Hippocampal formation (tissue), 2 donors: ENCODE measurements around the gene SLC18A2.

ENCODE experiments used
- DNase-seq, 2 donors: peaks; one replicate each; lab custom pipeline; 2025; lab: John Stamatoyannopoulos, UW

SLC18A2 gene

DNA sequence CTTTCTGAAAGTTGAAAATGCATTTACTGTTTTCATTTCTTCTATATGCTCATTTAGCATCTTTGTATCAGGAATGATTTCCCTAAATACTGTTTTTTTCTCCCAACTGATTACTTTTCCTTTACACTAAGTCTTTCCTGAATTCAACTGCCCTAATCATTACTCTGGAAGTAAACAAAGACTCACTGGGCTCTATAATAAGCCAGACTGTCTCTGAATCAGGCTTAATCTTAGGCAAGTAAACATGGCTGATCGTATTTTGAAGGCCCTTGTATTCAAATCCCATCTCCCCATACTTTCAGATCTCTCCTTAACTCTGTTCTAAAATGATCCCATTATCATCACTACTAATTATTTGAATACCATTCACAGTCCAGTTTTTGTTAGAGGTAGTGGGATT is 72.7 kb downstream of the SLC18A2 start:
- DNase-seq = no peak

DNA sequence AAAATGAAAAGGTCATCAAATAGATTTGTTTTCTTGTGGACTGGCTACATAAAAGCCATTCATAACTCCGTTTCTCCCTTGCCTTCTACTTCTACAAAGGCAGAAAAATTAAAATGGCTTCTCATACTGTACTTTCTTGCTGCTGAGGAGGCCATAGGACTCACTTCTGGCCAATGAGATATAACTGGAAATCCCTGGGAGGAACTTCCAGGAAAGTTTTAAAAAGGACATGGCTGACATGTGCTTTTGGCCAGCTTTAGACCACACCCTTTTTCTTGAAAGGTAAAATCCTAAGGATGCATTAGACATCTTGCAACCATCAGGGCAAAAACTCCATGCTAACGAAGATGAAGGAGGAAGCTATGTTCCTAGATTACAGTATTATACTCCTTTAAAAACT is 75.8 kb downstream of the SLC18A2 start:
- DNase-seq = no peak

DNA sequence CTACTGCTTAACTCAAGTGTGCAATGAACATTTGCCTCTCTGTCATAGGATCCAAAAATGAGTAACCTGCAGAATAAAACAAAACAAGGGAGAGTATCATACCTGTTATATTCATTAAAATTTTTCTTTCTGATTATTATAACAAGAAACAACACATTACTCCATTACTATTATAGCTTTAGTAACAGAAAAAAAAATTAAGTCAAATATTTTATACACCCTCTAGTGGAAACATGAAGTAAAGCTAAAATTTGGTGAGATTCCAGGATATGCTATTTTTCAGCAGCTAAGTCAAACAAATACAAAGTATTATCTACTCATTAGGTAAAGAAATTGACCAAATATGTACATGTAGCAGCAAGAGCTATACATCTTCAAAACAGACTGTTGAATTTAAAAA is 78.0 kb downstream of the SLC18A2 start:
- DNase-seq = no peak

DNA sequence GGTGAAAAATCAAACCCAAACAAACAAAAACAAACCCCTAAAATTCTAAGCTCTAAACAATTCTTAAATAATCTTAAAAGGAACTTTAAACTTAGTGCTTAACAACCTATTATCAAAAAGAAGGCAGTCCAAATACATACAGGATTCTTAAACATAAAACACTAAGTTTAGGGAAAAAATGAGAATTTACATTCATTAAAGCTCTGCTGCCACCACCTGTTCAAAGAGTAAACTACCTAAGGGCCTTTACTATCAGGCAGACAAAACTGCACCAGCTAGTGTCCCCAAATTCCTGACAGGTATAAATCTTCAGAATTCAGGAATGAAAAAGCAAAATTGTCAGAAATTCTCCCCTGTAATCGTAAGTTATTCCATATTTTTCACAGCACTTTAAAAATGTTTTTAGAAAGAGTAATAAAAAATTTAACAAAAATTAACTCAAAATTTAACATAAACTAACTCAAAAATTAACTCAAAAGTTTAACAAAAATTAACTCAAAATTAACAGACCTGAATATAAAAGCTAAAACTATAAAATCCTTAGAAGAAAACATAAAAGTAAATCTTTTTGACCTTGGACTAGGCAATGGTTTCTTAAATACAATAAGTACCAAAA is 79.2 kb downstream of the SLC18A2 start:
- DNase-seq = peak in 1 of 2 donors; percentile 23

DNA sequence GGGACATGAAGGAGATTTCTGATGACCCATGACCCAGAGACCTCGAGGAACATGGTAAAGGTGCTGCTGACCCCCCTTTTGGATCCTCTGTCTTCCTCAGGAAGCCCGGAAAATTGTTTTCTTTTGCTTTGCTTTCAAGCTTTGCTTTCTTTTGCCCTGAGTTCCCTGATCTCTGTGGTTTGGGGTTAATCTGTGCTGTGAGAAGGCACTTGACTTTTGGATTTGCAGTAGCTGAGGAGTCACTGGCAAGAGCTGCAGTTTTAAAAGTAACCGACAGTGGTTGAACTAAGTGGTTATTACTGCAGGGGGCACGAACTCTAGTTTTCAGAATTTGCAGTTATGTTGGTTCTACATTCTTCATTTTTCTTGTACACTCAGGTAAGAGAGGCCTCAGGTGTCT is 81.3 kb downstream of the SLC18A2 start:
- DNase-seq = no peak

DNA sequence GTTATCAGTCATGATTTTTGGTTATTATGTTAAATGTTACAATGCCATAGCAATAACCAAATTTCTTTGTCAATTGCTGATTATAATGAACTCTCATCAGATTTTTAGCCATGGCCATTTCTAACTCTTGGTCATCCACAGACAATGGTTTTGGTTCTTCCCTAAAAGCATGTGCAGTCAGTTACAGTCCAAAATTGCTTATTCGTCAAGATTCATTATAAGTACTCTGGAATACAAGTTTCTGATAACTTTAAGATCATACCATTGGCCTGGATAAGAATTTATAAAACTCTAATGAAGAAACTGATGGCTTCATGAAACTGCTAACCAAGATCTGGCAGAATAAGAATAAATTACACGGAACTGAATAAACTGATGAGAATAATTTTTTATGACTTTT is 83.5 kb downstream of the SLC18A2 start:
- DNase-seq = no peak

DNA sequence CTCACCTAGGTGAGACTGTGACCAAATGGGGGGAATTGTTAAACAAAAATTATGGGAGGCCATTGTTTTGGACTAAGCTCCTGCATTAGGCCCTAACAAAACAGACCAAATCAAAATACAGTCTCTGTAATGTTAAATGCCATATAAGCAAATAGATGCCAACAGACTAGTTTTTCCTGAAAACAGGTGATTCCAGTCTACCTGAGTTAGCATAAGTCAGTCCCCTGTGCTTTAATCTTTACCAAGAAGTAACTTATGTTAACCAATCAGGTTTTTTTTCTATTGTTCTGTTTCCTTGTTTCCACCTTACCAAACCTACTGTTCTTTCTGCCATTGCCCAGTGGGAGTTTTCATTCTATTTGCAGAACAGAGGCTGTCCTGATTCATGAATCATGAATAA is 86.3 kb downstream of the SLC18A2 start:
- no peak for DNase-seq
